Adrenal gland (tissue), 5 donors: Measurements from ENCODE around the gene EGLN2.

Source experiments
- CTCF ChIP-seq, 6 experiments: fragments of 450-650 bp in 4 of 6; fragments of 200-600 bp in 2 of 6; sonication (generic) in 1 of 6; IDR thresholded peaks; 1 replicate in 5 of 6; 2 replicates in 1 of 6; pipeline versions ENCODE4 v1.5.1 to v1.8.0; 2016 to 2021; ENCODE audit warnings: antibody characterized with exemption in 6 of 6, mild to moderate bottlenecking in 2 of 6, moderate library complexity in 1 of 6
- POLR2A ChIP-seq, 2 donors: fragments of 450-650 bp; IDR thresholded peaks; one replicate each; pipeline ENCODE4 v1.6.1; 2017; ENCODE audit warnings: antibody characterized with exemption in 2 of 2, mild to moderate bottlenecking in 2 of 2, moderate library complexity in 1 of 2
- donor health status: DM: no; HTN: no; CAD: no.

GRCh38 chr19:40798683-40799557 lies at the start of gene EGLN2:
- TF ChIP-seq POLR2A (IDR thresholded peaks at IDR 0.05) (peak; percentile 43 to 50), CTCF (IDR thresholded peaks at IDR 0.05) (no peak)
